GM12891 (cell line): ENCODE results near the gene BUD31.

Experiments
- POLR2A ChIP-seq: IDR thresholded peaks from 2 replicates; pipeline ENCODE4 v1.6.1; 2011; ENCODE audit warnings: low read depth, low read length, control low read depth
- POLR2AphosphoS5 ChIP-seq: IDR thresholded peaks from 2 replicates; pipeline ENCODE4 v1.6.1; 2011; ENCODE audit warnings: low read depth, low read length, control low read depth
- POU2F2 ChIP-seq: IDR thresholded peaks from 2 replicates; pipeline ENCODE4 v1.6.1; 2011; ENCODE audit warnings: low read depth, mild to moderate bottlenecking, control low read depth, low read length, moderate library complexity
- SPI1 ChIP-seq: IDR thresholded peaks from 2 replicates; pipeline ENCODE4 v1.6.1; 2011; ENCODE audit warnings: low read depth, low read length, control low read depth
- TAF1 ChIP-seq: IDR thresholded peaks from 2 replicates; pipeline ENCODE4 v1.6.1; 2011; ENCODE audit warnings: low read depth, low read length, control low read depth

GRCh38 chr7:99457050-99457649 lies 48.4 kb downstream of the BUD31 start:
- no peak for TF ChIP-seq POLR2AphosphoS5
- TF ChIP-seq POU2F2, result no peak
- TF ChIP-seq SPI1, result no peak
- no peak for TF ChIP-seq POLR2A
- TF ChIP-seq TAF1, result no peak
